ENCODE data around the gene MATN1. TPM values are rescaled to one million over a fixed set of nuclear protein-coding genes. Genes with fewer than 3 reads are reported as not detected.

Gene MATN1
- total RNA-seq, 2 experiments from 2014 or later = 0.32 TPM; not detected in 1

- Mint-ChIP-seq H3K4me1 (no peaks in the 10 kb centered on the region), H3K27me3 (no peaks in the 10 kb centered on the region), H3K27ac (no peak overlapping the region), H3K4me3 (no peak overlapping the region), H3K36me3 (no peaks in the 10 kb centered on the region), H3K9me3 (ENCODE audit: low read depth) (no peaks in the 10 kb centered on the region)
- ATAC-seq = no peak
- no peak for DNase-seq
- CTCF ChIA-PET = no interaction called here
These were observed 61.0 kb downstream of the MATN1 start for GRCh38 chr1:30662291-30662840.

GRCh38 chr1:30661311-30661710, 62.1 kb downstream of the MATN1 start:
- Mint-ChIP-seq H3K36me3 (no peaks in the 10 kb centered on the region), H3K27ac (no peak overlapping the region), H3K4me1 (no peaks in the 10 kb centered on the region), H3K9me3 (ENCODE audit: low read depth) (no peaks in the 10 kb centered on the region), H3K4me3 (no peak overlapping the region), H3K27me3 (no peaks in the 10 kb centered on the region)
- ATAC-seq (no peak), DNase-seq (no peak)
- CTCF ChIA-PET = no interaction called here

Small RNA genes within 50 kb of the gene (microRNA-seq; reads per million reads assigned to microRNA genes)
- 8.5 reads per million, percentile 26 among the genes with 10 or more reads in this experiment for gene MIR4420

Other genes with a start within 250 kb of the MATN1 start
- gene LAPTM5, start 34.2 kb upstream of the MATN1 start, total RNA-seq = 100 to 1,000 TPM; 326 to 386 TPM
- gene SDC3, start 185.2 kb upstream of the MATN1 start, total RNA-seq = not detected